PFSK-1 (cell line): ENCODE data around the gene BCAS1.

Source experiments
- FOXP2 ChIP-seq: optimal IDR thresholded peaks from 2 replicates; pipeline ENCODE3; 2011; ENCODE audit warnings: borderline replicate concordance, control low read depth, inconsistent platforms; ENCODE audit not compliant: insufficient read depth; ENCODE audit errors: extremely low read length, extremely low read depth
- POLR2AphosphoS5 ChIP-seq: IDR thresholded peaks from 2 replicates; pipeline ENCODE4 v1.6.1; 2012; ENCODE audit warnings: low read depth, mild to moderate bottlenecking, control low read depth, low read length, moderate library complexity
- TAF1 ChIP-seq: IDR thresholded peaks from 2 replicates; pipeline ENCODE4 v1.6.1; 2012; ENCODE audit warnings: low read length, control low read depth, borderline replicate concordance; ENCODE audit not compliant: insufficient read depth

GRCh38 chr20:53905019-53905819 is 165.2 kb downstream of the BCAS1 start:
- TF ChIP-seq POLR2AphosphoS5 = no peak
- no peak for TF ChIP-seq TAF1
- TF ChIP-seq FOXP2 = no peak
